Astrocyte of the cerebellum (primary cell): ENCODE measurements around the gene PIERCE2.
A peak's percentile ranks its signal among the peaks of the same experiment; 100 is the strongest.

Source experiments
- DNase-seq: peaks from one replicate; pipeline ENCODE4 v3.0.0-alpha.2; 2011; ENCODE audit warnings: low read depth
- H3K4me3 ChIP-seq: 2 replicates; pipeline ENCODE4 v1.5.1; 2011; ENCODE audit warnings: mild to moderate bottlenecking, low read depth, low read length, moderate library complexity
- in situ Hi-C: cut with HindIII; loops from 2 replicates; pipeline ENCODE4 v1.10.0; 2017; ENCODE audit warnings: low sequenced_read_pairs
- TF ChIP-seq, protein P1 (sequence below): IDR thresholded peaks from 2 replicates; pipeline ENCODE4 v1.5.1; 2012; ENCODE audit warnings: low read length, low read depth, moderate library complexity, mild to moderate bottlenecking; ENCODE audit errors: missing control alignments

The PIERCE2 gene

DNA sequence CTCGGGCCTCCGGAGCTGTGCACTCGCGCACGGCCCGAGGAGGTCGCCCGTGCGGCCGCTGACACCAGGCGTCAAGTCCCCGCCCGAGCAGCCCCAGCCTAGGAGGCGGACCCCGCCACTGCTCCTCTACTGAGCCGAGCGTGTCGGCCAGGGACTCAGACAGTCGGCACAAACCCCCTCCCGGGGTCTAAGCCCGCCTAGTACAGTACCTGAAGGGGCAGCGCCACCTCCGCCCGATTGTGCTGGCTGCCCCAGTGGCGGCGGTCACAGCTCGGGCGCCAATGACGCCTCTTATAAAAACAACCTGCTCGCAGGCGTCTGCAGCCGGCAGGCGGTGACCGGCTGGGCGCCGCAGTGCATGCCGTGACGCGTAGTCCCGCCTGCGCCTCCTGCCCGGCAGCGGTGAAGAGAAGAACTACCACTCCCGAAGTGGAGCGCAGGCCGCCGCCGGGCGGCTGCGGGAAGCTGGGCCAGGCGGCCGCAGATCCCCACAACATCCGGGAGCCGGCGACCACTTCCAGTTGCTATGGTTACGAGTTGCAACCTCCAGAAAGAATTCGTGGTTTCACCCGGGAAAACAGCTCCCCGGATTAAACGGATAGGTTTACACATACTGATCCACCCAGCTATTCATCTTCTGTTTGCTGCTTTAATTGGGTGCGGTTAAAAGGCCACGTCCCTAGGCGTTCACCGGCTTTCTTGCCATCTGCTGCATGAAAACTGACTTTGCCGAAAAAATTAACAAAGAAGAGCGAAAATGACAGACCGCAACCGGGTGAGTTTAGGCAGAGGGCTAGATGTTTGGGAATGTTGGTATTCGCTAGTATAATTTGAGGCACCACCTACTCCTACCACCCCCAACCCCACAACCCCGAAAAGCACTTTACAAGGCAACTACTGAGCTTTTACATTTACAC lies at the start of gene PIERCE2, which contains the start of gene CCPG1:
TSS of gene PIERCE2 (plus strand) at position 484 of the 917 bp plus-strand sequence. CDS start at position 758, 274 bp downstream.
TSS of gene CCPG1 (minus strand) at position 348 of the 917 bp plus-strand sequence. CDS start 18,935 bp downstream, outside the sequence.
- peak; percentile 86 for DNase-seq
- TF ChIP-seq, protein P1, sequence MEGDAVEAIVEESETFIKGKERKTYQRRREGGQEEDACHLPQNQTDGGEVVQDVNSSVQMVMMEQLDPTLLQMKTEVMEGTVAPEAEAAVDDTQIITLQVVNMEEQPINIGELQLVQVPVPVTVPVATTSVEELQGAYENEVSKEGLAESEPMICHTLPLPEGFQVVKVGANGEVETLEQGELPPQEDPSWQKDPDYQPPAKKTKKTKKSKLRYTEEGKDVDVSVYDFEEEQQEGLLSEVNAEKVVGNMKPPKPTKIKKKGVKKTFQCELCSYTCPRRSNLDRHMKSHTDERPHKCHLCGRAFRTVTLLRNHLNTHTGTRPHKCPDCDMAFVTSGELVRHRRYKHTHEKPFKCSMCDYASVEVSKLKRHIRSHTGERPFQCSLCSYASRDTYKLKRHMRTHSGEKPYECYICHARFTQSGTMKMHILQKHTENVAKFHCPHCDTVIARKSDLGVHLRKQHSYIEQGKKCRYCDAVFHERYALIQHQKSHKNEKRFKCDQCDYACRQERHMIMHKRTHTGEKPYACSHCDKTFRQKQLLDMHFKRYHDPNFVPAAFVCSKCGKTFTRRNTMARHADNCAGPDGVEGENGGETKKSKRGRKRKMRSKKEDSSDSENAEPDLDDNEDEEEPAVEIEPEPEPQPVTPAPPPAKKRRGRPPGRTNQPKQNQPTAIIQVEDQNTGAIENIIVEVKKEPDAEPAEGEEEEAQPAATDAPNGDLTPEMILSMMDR: peak; percentile 73

GRCh38 chr15:55360256-55360655 lies 48.0 kb upstream of the PIERCE2 start:
- no peak overlapping the region for H3K4me3 ChIP-seq
- TF ChIP-seq, protein P1: no peak
- in situ Hi-C loops: no loop called here
- DNase-seq: no peak

More for the DNA sequence above, at the start of gene PIERCE2, which contains the start of gene CCPG1:
- peak within 1 kb of the TSS; percentile 86 for H3K4me3 ChIP-seq
- in situ Hi-C loops: no loop called here

GRCh38 chr15:55361048-55361447 lies 47.2 kb upstream of the PIERCE2 start:
- no peak overlapping the region for H3K4me3 ChIP-seq
- in situ Hi-C loops: no loop called here
- no peak for DNase-seq
- TF ChIP-seq, protein P1: no peak

DNA sequence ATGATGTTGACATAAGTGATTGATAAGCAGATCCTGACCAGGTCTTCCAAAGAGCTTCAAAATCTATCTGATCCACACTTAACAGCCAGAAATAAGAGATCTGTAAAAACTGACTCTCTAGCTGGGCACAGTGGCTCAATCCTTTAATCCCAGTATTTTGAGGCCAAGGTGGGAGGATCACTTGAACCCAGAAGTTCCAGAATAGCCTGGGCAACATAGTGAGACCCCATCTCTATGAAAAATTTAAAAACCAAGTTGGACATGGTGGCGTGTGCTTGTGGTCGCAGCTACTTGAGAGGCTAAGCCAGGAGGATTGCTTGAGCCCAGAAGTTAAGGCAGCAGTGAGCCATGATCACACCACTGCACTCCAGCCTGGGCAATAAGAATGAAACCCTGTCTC lies 45.7 kb upstream of the PIERCE2 start:
- no peak overlapping the region for H3K4me3 ChIP-seq
- DNase-seq: no peak
- TF ChIP-seq, protein P1: no peak
- in situ Hi-C loops: no loop called here

DNA sequence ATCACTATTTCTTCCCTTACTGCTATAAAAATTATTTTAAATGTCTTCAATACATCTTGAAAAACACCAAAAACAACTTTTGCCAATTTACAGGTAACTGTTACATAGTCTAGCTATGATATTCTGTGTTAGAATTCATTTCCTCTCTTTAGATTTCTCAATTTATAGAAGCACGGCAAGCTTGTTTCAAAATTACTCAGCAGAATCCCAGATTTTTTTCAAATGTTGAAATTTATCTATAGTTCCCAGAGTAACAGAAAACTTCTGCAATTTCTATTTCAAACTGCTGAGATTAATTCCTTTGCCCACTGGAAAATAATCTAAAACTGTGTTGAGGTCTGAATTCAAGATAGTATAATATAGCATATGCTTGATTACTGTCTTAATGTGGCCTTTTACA lies 41.3 kb upstream of the PIERCE2 start:
- TF ChIP-seq, protein P1: no peak
- no peak overlapping the region for H3K4me3 ChIP-seq
- DNase-seq: no peak
- in situ Hi-C loops: no loop called here

DNA sequence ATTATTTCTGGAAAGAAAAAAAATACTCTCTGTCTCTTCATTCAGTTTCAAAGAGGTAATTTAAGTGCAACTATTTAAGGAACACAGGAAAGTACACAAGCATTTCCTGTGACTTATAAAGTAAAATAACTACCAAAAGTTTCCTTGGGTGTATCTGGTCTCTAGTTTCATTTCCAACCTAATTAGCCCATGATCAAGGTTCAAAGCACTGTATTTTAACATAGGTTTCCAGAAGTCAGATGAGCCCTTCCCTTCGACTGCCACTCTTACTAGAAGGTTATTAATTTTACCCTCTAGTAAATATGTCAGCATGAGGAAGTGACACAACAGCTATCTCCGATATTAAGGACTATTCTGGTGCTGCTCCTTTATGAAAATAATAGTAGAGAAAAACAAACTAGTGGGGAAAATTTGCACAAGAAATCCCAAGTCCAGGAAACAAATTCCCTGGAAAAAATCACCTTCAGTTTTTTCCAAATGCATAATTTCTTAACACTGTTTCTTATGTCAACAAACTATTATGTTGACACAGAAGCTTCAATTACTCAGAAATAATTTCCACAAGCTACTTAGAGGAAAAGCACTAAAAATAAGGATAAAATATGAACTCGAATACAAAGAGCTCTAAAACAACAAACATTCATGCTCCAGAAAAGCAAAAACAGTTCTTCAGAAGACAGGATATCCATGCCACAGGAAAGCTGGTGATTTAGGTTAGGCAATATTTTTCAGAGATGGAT lies 35.4 kb upstream of the PIERCE2 start:
- no peak for DNase-seq
- TF ChIP-seq, protein P1: no peak
- in situ Hi-C loops: no loop called here
- no peak overlapping the region for H3K4me3 ChIP-seq
